Measurements from ENCODE around the gene DHRS2. TPM values are rescaled to one million over a fixed set of nuclear protein-coding genes. Genes with fewer than 3 reads are reported as not detected.

DHRS2 gene
- total and polyA plus RNA-seq, 2 of the 13 experiments (the other 11 are each of a cell fraction or from before 2014, with no cell fraction given), result 1,621 to 3,021 TPM

DNA sequence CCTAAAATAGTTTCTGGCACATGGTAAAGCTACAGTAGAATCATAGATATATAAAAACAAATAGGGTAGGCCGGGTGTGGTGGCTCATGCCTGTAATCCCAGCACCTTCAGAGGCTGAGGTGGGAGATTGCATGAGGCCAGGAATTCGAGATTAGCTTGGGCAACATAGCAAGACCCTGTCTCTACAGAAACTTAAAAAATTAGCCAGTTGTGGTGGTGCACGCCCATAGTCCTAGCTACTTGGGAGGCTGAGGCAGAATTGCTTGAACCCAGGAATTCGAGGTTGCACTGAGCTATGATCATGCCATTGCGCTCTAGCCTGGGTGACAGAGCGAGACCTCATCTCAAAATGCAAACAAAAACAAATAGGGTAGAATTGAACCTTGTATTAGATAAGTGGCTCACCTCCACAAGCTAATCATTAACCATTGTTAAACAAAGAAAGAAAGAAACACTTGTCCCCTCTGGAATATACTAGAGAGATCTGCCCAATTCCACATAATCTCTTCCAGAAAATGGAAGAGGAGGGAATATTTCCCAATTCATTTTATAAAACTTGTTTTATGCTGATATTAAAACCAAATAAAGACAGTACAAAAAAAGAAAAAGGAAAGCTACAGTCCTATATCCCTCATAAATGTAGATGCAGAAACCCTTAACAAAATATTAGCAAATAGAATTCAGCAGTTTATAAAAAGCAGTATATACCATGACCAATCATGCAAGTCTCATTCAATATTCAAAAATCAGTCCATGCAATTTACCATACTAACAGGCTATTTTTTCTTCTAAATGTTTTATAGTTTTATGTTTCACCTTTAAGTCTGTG, 22.7 kb upstream of the DHRS2 start (continued):
- TF ChIP-seq, protein P1, sequence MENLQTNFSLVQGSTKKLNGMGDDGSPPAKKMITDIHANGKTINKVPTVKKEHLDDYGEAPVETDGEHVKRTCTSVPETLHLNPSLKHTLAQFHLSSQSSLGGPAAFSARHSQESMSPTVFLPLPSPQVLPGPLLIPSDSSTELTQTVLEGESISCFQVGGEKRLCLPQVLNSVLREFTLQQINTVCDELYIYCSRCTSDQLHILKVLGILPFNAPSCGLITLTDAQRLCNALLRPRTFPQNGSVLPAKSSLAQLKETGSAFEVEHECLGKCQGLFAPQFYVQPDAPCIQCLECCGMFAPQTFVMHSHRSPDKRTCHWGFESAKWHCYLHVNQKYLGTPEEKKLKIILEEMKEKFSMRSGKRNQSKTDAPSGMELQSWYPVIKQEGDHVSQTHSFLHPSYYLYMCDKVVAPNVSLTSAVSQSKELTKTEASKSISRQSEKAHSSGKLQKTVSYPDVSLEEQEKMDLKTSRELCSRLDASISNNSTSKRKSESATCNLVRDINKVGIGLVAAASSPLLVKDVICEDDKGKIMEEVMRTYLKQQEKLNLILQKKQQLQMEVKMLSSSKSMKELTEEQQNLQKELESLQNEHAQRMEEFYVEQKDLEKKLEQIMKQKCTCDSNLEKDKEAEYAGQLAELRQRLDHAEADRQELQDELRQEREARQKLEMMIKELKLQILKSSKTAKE (CRISPR knock-in tag; IDR thresholded peaks at IDR 0.05; ENCODE audit: borderline replicate concordance), result no peak
- TF ChIP-seq REPIN1 (CRISPR knock-in tag; IDR thresholded peaks at IDR 0.05; ENCODE audit: borderline replicate concordance, low read depth) (peak; percentile 87), EED (CRISPR knock-in tag; IDR thresholded peaks at IDR 0.05) (no peak), RCOR2 (CRISPR knock-in tag; IDR thresholded peaks at IDR 0.05) (peak; percentile 100), ZNF720 (CRISPR knock-in tag; IDR thresholded peaks at IDR 0.05) (0 out of 2 replicates have a peak, but pooled peaks have one; percentile 43), ZNF615 (CRISPR knock-in tag; IDR thresholded peaks at IDR 0.05; ENCODE audit: borderline replicate concordance) (no peak), RARA (CRISPR knock-in tag; IDR thresholded peaks at IDR 0.05) (peak; percentile 92), GATA4 (IDR thresholded peaks at IDR 0.05; ENCODE audit: borderline replicate concordance, low read depth) (peak; percentile 75; the same call in 1 of the 2 replicates)
- TF ChIP-seq, protein P2, sequence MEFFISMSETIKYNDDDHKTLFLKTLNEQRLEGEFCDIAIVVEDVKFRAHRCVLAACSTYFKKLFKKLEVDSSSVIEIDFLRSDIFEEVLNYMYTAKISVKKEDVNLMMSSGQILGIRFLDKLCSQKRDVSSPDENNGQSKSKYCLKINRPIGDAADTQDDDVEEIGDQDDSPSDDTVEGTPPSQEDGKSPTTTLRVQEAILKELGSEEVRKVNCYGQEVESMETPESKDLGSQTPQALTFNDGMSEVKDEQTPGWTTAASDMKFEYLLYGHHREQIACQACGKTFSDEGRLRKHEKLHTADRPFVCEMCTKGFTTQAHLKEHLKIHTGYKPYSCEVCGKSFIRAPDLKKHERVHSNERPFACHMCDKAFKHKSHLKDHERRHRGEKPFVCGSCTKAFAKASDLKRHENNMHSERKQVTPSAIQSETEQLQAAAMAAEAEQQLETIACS (CRISPR knock-in tag; IDR thresholded peaks at IDR 0.05), result no peak
- TF ChIP-seq, protein P3, sequence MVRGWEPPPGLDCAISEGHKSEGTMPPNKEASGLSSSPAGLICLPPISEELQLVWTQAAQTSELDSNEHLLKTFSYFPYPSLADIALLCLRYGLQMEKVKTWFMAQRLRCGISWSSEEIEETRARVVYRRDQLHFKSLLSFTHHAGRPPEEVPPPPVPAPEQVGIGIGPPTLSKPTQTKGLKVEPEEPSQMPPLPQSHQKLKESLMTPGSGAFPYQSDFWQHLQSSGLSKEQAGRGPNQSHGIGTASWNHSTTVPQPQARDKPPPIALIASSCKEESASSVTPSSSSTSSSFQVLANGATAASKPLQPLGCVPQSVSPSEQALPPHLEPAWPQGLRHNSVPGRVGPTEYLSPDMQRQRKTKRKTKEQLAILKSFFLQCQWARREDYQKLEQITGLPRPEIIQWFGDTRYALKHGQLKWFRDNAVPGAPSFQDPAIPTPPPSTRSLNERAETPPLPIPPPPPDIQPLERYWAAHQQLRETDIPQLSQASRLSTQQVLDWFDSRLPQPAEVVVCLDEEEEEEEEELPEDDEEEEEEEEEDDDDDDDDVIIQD (CRISPR knock-in tag; IDR thresholded peaks at IDR 0.05; ENCODE audit: low read depth), result peak; percentile 99
- TF ChIP-seq, protein P4, sequence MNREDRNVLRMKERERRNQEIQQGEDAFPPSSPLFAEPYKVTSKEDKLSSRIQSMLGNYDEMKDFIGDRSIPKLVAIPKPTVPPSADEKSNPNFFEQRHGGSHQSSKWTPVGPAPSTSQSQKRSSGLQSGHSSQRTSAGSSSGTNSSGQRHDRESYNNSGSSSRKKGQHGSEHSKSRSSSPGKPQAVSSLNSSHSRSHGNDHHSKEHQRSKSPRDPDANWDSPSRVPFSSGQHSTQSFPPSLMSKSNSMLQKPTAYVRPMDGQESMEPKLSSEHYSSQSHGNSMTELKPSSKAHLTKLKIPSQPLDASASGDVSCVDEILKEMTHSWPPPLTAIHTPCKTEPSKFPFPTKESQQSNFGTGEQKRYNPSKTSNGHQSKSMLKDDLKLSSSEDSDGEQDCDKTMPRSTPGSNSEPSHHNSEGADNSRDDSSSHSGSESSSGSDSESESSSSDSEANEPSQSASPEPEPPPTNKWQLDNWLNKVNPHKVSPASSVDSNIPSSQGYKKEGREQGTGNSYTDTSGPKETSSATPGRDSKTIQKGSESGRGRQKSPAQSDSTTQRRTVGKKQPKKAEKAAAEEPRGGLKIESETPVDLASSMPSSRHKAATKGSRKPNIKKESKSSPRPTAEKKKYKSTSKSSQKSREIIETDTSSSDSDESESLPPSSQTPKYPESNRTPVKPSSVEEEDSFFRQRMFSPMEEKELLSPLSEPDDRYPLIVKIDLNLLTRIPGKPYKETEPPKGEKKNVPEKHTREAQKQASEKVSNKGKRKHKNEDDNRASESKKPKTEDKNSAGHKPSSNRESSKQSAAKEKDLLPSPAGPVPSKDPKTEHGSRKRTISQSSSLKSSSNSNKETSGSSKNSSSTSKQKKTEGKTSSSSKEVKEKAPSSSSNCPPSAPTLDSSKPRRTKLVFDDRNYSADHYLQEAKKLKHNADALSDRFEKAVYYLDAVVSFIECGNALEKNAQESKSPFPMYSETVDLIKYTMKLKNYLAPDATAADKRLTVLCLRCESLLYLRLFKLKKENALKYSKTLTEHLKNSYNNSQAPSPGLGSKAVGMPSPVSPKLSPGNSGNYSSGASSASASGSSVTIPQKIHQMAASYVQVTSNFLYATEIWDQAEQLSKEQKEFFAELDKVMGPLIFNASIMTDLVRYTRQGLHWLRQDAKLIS (CRISPR knock-in tag; IDR thresholded peaks at IDR 0.05), result no peak
- TF ChIP-seq, protein P5, sequence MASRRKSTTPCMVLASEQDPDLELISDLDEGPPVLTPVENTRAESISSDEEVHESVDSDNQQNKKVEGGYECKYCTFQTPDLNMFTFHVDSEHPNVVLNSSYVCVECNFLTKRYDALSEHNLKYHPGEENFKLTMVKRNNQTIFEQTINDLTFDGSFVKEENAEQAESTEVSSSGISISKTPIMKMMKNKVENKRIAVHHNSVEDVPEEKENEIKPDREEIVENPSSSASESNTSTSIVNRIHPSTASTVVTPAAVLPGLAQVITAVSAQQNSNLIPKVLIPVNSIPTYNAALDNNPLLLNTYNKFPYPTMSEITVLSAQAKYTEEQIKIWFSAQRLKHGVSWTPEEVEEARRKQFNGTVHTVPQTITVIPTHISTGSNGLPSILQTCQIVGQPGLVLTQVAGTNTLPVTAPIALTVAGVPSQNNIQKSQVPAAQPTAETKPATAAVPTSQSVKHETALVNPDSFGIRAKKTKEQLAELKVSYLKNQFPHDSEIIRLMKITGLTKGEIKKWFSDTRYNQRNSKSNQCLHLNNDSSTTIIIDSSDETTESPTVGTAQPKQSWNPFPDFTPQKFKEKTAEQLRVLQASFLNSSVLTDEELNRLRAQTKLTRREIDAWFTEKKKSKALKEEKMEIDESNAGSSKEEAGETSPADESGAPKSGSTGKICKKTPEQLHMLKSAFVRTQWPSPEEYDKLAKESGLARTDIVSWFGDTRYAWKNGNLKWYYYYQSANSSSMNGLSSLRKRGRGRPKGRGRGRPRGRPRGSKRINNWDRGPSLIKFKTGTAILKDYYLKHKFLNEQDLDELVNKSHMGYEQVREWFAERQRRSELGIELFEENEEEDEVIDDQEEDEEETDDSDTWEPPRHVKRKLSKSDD (CRISPR knock-in tag; IDR thresholded peaks at IDR 0.05; ENCODE audit: low read depth), result no peak
- TF ChIP-seq, protein P6, sequence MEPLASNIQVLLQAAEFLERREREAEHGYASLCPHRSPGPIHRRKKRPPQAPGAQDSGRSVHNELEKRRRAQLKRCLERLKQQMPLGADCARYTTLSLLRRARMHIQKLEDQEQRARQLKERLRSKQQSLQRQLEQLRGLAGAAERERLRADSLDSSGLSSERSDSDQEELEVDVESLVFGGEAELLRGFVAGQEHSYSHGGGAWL (CRISPR knock-in tag; IDR thresholded peaks at IDR 0.05), result peak; percentile 49; the same call in 1 of the 2 replicates
- TF ChIP-seq, protein P7, sequence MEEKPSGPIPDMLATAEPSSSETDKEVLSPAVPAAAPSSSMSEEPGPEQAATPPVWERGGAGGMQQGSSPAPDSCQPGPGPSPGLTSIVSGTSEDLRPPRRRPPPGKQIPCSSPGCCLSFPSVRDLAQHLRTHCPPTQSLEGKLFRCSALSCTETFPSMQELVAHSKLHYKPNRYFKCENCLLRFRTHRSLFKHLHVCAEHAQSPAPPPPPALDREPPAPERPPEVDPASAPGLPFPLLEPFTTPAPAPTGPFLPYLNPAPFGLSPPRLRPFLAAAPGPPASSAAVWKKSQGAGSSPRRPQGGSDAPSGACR (CRISPR knock-in tag; IDR thresholded peaks at IDR 0.05), result 0 out of 2 replicates have a peak, but pooled peaks have one; percentile 82

Data from HepG2 (cell line).